Adipocyte (in vitro differentiated cells): ENCODE data around the gene ITM2C.

Experiments
- DNase-seq: peaks from one replicate; pipeline ENCODE4 v3.0.0-alpha.2; 2015; ENCODE audit warnings: low read depth
- H3K27me3 ChIP-seq: replicated peaks from 2 replicates; pipeline ENCODE4 v1.7.0; 2013; ENCODE audit warnings: mild to moderate bottlenecking, low read length, moderate library complexity; ENCODE audit not compliant: control insufficient read depth, insufficient read depth
- H3K36me3 ChIP-seq: 2 replicates; pipeline ENCODE4 v1.7.0; 2013; ENCODE audit warnings: low read length, mild to moderate bottlenecking, moderate library complexity; ENCODE audit not compliant: control insufficient read depth, insufficient read depth, severe bottlenecking
- H3K4me1 ChIP-seq: 2 replicates; pipeline ENCODE4 v1.7.0; 2013; ENCODE audit warnings: mild to moderate bottlenecking, low read length, moderate library complexity; ENCODE audit not compliant: control insufficient read depth, insufficient read depth
- H3K4me3 ChIP-seq: 2 replicates; pipeline ENCODE4 v1.7.0; 2013; ENCODE audit warnings: mild to moderate bottlenecking, low read length, moderate library complexity
- H3K9ac ChIP-seq: 2 replicates; pipeline ENCODE4 v1.7.0; 2013; ENCODE audit warnings: mild to moderate bottlenecking, low read length, moderate library complexity
- H3K9me3 ChIP-seq: 2 replicates; pipeline ENCODE4 v1.7.0; 2013; ENCODE audit warnings: mild to moderate bottlenecking, low read length, moderate library complexity; ENCODE audit not compliant: control insufficient read depth

Gene ITM2C

DNA sequence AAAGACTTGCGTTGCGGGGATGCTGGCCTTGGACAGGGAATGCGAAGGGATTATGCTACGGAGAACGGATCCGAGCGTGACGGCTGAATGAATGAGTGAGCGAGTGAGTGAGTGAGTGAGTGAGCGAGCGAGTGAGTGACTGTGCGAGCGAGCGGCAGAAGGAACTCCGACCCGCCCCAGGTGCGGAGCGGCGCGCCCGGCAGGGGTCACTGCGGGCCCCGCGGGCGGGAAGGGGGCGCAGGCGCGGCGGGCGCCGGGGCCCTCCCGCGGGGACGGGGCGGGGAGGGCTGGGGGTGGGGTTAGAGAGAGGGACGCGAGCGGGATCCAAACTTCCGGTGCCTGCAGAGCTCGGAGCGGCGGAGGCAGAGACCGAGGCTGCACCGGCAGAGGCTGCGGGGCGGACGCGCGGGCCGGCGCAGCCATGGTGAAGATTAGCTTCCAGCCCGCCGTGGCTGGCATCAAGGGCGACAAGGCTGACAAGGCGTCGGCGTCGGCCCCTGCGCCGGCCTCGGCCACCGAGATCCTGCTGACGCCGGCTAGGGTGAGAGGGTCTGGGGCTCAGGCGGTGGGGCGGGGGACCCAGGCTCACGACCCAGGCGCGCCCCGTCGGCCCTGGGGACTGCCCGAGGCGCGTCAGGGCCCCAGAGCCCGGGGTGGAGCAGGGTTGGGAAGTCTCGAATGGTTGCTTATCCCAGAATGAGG lies at the start of gene ITM2C:
Gene ITM2C, plus strand, starts transcription at position 338 of the 702 bp plus-strand sequence. Its CDS starts 84 bp downstream, at position 422.
- Histone ChIP-seq H3K27me3 (peaks cover 40% of the 10 kb centered on the region), H3K4me1 (no peaks in the 10 kb centered on the region), H3K36me3 (no peaks in the 10 kb centered on the region), H3K4me3 (peak within 1 kb of the TSS; percentile 83), H3K9ac (peak within 1 kb of the TSS; percentile 80), H3K9me3 (no peaks in the 10 kb centered on the region)
- peak; percentile 84 for DNase-seq

DNA sequence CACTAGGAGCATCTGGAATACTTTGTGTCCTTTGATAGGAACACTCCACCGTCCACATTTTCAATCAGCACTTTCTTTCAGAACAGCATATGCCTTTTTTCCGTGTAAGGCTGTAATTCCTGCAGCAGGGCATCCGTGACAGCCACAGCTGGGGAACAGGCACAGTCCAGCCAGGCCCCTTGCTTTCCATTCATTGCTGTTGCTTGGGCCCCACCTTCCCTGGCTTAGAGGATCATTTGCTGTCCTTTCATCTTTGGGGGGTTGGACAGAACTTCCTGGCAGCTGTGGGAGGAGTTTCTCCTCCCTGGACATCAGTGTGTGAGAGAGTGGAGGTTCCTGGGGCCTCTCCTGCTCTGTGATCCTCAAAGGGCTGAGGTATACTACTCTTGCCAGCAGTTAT lies 49.7 kb upstream of the ITM2C start:
- Histone ChIP-seq H3K9me3 (no peaks in the 10 kb centered on the region), H3K27me3 (no peaks in the 10 kb centered on the region), H3K9ac (no peak overlapping the region), H3K4me3 (no peak overlapping the region), H3K4me1 (no peaks in the 10 kb centered on the region), H3K36me3 (peaks cover 82% of the 10 kb centered on the region)
- no peak for DNase-seq

DNA sequence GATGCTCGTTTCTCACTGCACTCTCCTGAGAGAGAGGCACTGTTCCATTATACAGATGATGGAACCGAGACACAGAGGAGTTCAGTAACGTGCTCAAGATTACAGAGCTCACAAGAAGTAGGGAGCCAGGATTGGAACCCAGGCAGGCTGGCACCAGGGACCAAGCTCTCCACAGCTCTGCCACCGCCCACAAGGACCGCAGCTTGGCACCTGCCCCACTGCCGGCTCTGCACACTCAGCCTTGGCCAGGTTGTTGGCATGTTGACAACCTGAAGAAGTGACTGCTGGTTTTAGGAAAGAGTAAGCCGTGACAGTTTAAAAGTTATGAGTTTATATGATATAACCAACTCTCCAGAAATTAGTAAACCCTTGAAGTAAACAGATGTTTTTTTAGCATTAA lies 48.0 kb upstream of the ITM2C start:
- no peak for DNase-seq
- no peak overlapping the region for H3K9ac ChIP-seq
- H3K27me3 ChIP-seq: no peaks in the 10 kb centered on the region
- H3K9me3 ChIP-seq: no peaks in the 10 kb centered on the region
- H3K36me3 ChIP-seq: peaks cover 73% of the 10 kb centered on the region
- H3K4me1 ChIP-seq: no peaks in the 10 kb centered on the region
- no peak overlapping the region for H3K4me3 ChIP-seq

DNA sequence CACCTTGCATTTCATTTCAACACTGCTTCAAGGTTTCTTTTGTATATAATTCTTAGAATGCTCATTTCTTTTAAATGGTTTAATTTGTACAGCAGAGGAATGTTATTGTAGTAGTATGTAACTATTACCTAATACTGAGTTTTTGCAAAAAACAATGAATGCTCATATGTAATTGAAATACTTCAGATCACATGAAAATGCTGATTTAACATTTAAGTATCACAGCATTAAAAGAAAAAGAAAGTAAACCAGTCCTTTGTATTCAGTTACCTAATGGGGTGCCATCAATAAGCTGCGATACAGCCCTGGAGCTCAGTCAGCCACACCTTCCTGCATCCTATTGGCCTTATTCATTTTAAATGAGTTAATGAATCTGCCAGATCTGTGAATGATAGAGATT lies 45.3 kb upstream of the ITM2C start:
- Histone ChIP-seq H3K4me3 (no peak overlapping the region), H3K36me3 (peaks cover 60% of the 10 kb centered on the region), H3K9me3 (no peaks in the 10 kb centered on the region)

DNA sequence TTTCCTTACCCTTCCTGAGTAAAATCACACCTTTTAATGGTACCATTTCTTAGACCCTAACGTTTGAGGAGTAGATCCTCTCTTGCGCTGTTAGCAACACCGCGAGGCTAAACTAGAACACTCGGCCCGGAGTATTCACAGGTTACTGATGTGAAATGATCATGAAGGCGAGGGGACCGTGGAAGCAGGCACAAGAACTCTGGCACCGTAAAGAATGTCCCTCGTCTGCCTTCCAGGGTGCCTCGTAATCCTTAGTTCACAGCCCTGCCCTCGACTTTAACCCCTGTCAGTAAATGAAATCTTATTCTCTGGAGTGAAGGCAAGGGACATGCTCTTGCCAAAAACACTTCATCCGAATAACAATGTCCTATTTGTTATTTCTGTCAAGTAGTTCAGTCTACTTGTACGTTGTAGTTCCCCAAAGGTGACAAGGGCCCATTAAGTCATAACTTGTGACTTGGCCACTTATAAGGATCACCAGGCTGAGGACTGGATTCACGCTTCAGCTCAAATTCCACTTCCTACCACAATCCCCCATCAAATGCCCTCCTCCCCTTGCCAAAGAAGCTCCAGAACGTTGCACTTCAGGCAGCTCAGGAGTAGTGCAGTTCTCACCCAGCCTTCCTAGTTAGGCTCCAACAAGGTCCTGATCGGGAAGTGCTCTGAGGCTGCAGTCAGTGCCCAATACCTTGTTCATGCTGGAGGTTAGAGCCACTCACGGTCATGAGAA lies 43.3 kb upstream of the ITM2C start:
- Histone ChIP-seq H3K4me3 (no peak overlapping the region), H3K27me3 (peaks cover 2% of the 10 kb centered on the region), H3K9ac (no peak overlapping the region), H3K9me3 (no peaks in the 10 kb centered on the region), H3K4me1 (no peaks in the 10 kb centered on the region), H3K36me3 (peaks cover 41% of the 10 kb centered on the region)
- DNase-seq: no peak

More for the DNA sequence above, 45.3 kb upstream of the ITM2C start:
- H3K9ac ChIP-seq: no peak overlapping the region
- DNase-seq: no peak
- H3K4me1 ChIP-seq: no peaks in the 10 kb centered on the region
- no peaks in the 10 kb centered on the region for H3K27me3 ChIP-seq

- Histone ChIP-seq H3K4me3 (no peak overlapping the region), H3K4me1 (no peaks in the 10 kb centered on the region), H3K27me3 (peaks cover 8% of the 10 kb centered on the region), H3K9ac (no peak overlapping the region), H3K36me3 (peaks cover 35% of the 10 kb centered on the region), H3K9me3 (no peaks in the 10 kb centered on the region)
- DNase-seq: no peak
These were observed 42.7 kb upstream of the ITM2C start for GRCh38 chr2:230821991-230822520.

GRCh38 chr2:230823264-230823964 lies 41.3 kb upstream of the ITM2C start:
- DNase-seq: no peak
- Histone ChIP-seq H3K9me3 (no peaks in the 10 kb centered on the region), H3K4me1 (no peaks in the 10 kb centered on the region), H3K4me3 (no peak overlapping the region), H3K36me3 (peaks cover 22% of the 10 kb centered on the region), H3K27me3 (peaks cover 18% of the 10 kb centered on the region), H3K9ac (no peak overlapping the region)

DNA sequence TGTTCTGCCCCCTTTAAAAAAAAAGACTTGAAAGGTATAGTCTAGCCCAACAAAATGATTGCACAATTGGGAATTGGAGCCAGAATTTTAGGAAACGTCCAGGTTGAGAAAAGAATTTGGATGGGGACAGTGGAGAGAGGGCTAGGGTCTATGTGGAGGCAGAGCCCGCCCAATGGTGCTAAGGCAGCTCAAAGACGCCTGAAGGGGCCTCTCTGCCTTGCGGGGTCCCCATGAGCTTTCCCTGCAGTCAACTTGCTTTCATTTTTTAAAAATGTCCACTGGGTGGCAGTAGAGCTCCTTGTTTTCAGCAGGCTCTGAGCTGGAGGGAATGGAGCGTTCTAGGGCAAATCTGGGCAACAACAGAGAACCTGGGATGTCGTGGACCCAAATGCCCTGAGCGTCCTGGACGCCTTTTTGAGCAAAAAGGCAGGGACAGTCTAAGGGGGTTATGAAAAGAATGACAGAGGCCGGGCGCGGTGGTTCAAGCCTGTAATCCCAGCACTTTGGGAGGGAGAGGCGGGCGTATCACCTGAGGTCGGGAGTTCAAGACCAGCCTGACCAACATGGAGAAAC lies 40.2 kb upstream of the ITM2C start:
- no peaks in the 10 kb centered on the region for H3K9me3 ChIP-seq
- H3K4me1 ChIP-seq: no peaks in the 10 kb centered on the region
- peak overlapping the region; percentile 58 for H3K9ac ChIP-seq
- peaks cover 11% of the 10 kb centered on the region for H3K36me3 ChIP-seq
- peak overlapping the region; percentile 76 for H3K4me3 ChIP-seq
- H3K27me3 ChIP-seq: peaks cover 18% of the 10 kb centered on the region
- DNase-seq: peak; percentile 95

DNA sequence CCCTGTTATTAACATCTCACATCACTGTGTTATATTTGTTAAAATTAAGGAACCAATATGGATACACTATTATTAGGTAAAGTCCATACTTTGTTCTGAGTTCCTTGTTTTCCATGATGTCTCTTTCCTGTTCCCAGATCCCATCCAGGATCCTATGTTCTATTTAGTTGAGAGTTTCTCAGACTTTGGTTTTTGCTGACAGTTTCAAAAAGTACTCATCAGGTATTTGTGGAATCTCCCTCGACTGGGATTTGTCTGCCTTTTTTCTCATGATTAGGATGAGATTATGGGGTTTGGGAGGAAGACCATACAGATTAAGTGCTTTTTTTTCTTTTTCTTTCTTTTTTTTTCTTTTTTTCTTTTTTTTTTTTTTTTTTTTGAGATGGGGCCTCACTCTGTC lies 39.4 kb upstream of the ITM2C start:
- DNase-seq: no peak
- Histone ChIP-seq H3K9ac (no peak overlapping the region), H3K9me3 (no peaks in the 10 kb centered on the region), H3K36me3 (peaks cover 10% of the 10 kb centered on the region), H3K4me1 (no peaks in the 10 kb centered on the region), H3K27me3 (peaks cover 18% of the 10 kb centered on the region), H3K4me3 (no peak overlapping the region)

- peaks cover 7% of the 10 kb centered on the region for H3K4me1 ChIP-seq
These were observed 36.9 kb upstream of the ITM2C start for GRCh38 chr2:230827774-230828271.

More at GRCh38 chr2:230827774-230828271, 36.9 kb upstream of the ITM2C start:
- peaks cover 18% of the 10 kb centered on the region for H3K27me3 ChIP-seq
- H3K4me3 ChIP-seq: peak overlapping the region; percentile 57
- DNase-seq: no peak
- H3K9ac ChIP-seq: no peak overlapping the region
- H3K36me3 ChIP-seq: no peaks in the 10 kb centered on the region
- H3K9me3 ChIP-seq: no peaks in the 10 kb centered on the region
